HG03196 (cell line): ENCODE data around the gene HS2ST1.

Experiments
- ATAC-seq: cut with Tn5 transposase; IDR thresholded peaks from one replicate; pipeline ENCODE4 v1.9.1; 2021; ENCODE audit not compliant: unreplicated experiment

Gene HS2ST1

GRCh38 chr1:87132284-87132870 is 217.9 kb downstream of the HS2ST1 start:
- peak; percentile 11 for ATAC-seq

GRCh38 chr1:87134061-87134460 is 219.6 kb downstream of the HS2ST1 start:
- ATAC-seq = no peak

- ATAC-seq = no peak
Observed at GRCh38 chr1:87134625-87135328, 220.3 kb downstream of the HS2ST1 start.

GRCh38 chr1:87135329-87135712 is 220.9 kb downstream of the HS2ST1 start:
- ATAC-seq = no peak

- ATAC-seq = no peak
Observed at GRCh38 chr1:87136607-87137341, 222.3 kb downstream of the HS2ST1 start.

- no peak for ATAC-seq
Observed at GRCh38 chr1:87137342-87137739, 222.9 kb downstream of the HS2ST1 start.

GRCh38 chr1:87140831-87141540 is 226.6 kb downstream of the HS2ST1 start:
- no peak for ATAC-seq

GRCh38 chr1:87141556-87141955 is 227.1 kb downstream of the HS2ST1 start:
- ATAC-seq = no peak

- ATAC-seq = no peak
Observed at GRCh38 chr1:87143413-87144135, 229.1 kb downstream of the HS2ST1 start.

GRCh38 chr1:87144316-87144895 is 230.0 kb downstream of the HS2ST1 start:
- ATAC-seq = no peak

GRCh38 chr1:87144981-87145380 is 230.5 kb downstream of the HS2ST1 start:
- no peak for ATAC-seq

- ATAC-seq = no peak
Observed at GRCh38 chr1:87146538-87146937, 232.1 kb downstream of the HS2ST1 start.

- ATAC-seq = no peak
Observed at GRCh38 chr1:87146986-87147385, 232.6 kb downstream of the HS2ST1 start.

- no peak for ATAC-seq
Observed at GRCh38 chr1:87147851-87148250, 233.4 kb downstream of the HS2ST1 start.

- no peak for ATAC-seq
Observed at GRCh38 chr1:87148661-87149060, 234.2 kb downstream of the HS2ST1 start.

- ATAC-seq = no peak
Observed at GRCh38 chr1:87149241-87150041, 235.0 kb downstream of the HS2ST1 start.

GRCh38 chr1:87150143-87150542 is 235.7 kb downstream of the HS2ST1 start:
- ATAC-seq = no peak

GRCh38 chr1:87151500-87152421 is 237.3 kb downstream of the HS2ST1 start:
- peak; percentile 83 for ATAC-seq

- ATAC-seq = no peak
Observed at GRCh38 chr1:87154384-87154783, 239.9 kb downstream of the HS2ST1 start.
